PC-3 (cell line): Measurements from ENCODE around the gene SPRED1.

Source experiments
- CTCF ChIP-seq: fragments of 300-600 bp; sonication (generic); conservative IDR thresholded peaks from 2 replicates; pipeline ENCODE4 v1.5.1; 2017; ENCODE audit warnings: antibody characterized with exemption, low read depth, mild to moderate bottlenecking, low read length
- EZH2 ChIP-seq: fragments of 300-600 bp; sonication (generic); IDR thresholded peaks from one replicate; pipeline ENCODE4 v1.6.1; 2017; ENCODE audit warnings: antibody characterized with exemption, mild to moderate bottlenecking, low read length; ENCODE audit not compliant: unreplicated experiment

- TF ChIP-seq CTCF = no peak
- no peak for TF ChIP-seq EZH2
Measured at GRCh38 chr15:38312190-38312589, 59.6 kb downstream of the SPRED1 start.
